AG04449 (cell line): ENCODE data around the gene ITM2C.

ENCODE experiments used
- CTCF ChIA-PET: fragments of 350-600 bp; formaldehyde crosslinking; extraction: SDS; loops from one replicate; lab custom pipeline; 2021; ENCODE audit warnings: antibody characterized with exemption; lab: Yijun Ruan, JAX
- POLR2A ChIA-PET: fragments of 400-600, 350-600 bp; formaldehyde crosslinking; extraction: SDS; loops from one replicate; lab custom pipeline; 2020; ENCODE audit warnings: antibody characterized with exemption, inconsistent platforms; lab: Yijun Ruan, JAX
- DNase-seq: peaks from one replicate; pipeline ENCODE4 v3.0.0-alpha.2; 2010; ENCODE audit warnings: low read depth, low spot score
- H3K4me3 ChIP-seq: 2 replicates; pipeline ENCODE4 v1.5.1; 2011; ENCODE audit warnings: low read depth, mild to moderate bottlenecking, control low read depth, low read length
- TF ChIP-seq, protein P1 (sequence below): IDR thresholded peaks from one replicate; pipeline ENCODE4 v1.5.1; 2011; ENCODE audit warnings: mild to moderate bottlenecking, moderate library complexity, low read length, control low read depth, inconsistent platforms; ENCODE audit not compliant: insufficient read depth; ENCODE audit errors: missing control alignments

Gene ITM2C

DNA sequence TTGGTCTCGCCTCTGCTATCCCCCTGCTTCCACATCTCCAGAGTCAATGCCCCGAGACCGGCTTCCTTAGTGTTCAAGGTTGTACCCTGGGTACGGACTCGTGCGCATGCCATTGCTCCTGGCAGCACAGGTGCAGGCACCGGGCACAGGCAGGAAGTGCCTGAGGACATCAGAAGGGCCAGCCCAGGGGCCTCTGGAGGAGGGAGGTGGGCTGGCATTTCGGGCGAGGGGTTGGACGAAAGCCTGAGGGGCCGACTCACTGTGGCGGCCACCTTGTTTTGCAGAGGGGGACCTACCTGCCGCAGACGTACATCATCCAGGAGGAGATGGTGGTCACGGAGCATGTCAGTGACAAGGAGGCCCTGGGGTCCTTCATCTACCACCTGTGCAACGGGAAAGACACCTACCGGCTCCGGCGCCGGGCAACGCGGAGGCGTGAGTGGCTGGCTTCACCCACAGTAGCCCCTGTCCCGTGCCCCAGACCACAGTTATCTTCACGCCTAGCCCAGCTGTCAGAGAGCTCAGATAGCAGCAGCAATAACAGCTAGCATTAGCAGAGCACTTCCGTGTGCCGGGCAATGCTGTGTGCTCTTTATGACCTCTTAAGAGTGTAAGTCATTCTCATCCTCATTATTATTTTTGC, 12.5 kb downstream of the ITM2C start:
- no peak overlapping the region for H3K4me3 ChIP-seq
- DNase-seq, result no peak
- CTCF ChIA-PET, result interaction anchor here (1.1 kb wide), 1 partner anchor 8 kb away, joined by 3 read pairs; no protein-coding TSS in a partner anchor
- TF ChIP-seq, protein P1, sequence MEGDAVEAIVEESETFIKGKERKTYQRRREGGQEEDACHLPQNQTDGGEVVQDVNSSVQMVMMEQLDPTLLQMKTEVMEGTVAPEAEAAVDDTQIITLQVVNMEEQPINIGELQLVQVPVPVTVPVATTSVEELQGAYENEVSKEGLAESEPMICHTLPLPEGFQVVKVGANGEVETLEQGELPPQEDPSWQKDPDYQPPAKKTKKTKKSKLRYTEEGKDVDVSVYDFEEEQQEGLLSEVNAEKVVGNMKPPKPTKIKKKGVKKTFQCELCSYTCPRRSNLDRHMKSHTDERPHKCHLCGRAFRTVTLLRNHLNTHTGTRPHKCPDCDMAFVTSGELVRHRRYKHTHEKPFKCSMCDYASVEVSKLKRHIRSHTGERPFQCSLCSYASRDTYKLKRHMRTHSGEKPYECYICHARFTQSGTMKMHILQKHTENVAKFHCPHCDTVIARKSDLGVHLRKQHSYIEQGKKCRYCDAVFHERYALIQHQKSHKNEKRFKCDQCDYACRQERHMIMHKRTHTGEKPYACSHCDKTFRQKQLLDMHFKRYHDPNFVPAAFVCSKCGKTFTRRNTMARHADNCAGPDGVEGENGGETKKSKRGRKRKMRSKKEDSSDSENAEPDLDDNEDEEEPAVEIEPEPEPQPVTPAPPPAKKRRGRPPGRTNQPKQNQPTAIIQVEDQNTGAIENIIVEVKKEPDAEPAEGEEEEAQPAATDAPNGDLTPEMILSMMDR, result no peak
- POLR2A ChIA-PET, result no interaction called here

DNA sequence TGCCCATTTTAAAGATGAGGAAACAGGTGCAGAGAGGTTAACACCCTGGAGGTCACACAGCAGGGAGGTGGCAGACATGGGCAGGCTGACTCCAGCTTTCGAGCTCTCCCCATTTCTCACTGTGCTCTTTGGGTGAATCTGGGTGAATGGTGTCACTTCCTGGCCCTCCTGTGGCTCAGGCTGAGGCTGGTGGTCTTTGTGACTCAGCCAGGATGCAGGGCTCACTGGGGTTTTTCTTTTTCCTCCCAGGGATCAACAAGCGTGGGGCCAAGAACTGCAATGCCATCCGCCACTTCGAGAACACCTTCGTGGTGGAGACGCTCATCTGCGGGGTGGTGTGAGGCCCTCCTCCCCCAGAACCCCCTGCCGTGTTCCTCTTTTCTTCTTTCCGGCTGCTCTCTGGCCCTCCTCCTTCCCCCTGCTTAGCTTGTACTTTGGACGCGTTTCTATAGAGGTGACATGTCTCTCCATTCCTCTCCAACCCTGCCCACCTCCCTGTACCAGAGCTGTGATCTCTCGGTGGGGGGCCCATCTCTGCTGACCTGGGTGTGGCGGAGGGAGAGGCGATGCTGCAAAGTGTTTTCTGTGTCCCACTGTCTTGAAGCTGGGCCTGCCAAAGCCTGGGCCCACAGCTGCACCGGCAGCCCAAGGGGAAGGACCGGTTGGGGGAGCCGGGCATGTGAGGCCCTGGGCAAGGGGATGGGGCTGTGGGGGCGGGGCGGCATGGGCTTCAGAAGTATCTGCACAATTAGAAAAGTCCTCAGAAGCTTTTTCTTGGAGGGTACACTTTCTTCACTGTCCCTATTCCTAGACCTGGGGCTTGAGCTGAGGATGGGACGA, 13.2 kb downstream of the ITM2C start:
- CTCF ChIA-PET, result interaction anchor here (1.1 to 2.4 kb wide), 3 partner anchors 8 to 29 kb away, joined by 3 to 14 read pairs (median 5); partner anchors contain the start of gene ITM2C
- DNase-seq, result no peak
- H3K4me3 ChIP-seq, result no peak overlapping the region
- TF ChIP-seq, protein P1, result no peak
- POLR2A ChIA-PET, result no interaction called here

DNA sequence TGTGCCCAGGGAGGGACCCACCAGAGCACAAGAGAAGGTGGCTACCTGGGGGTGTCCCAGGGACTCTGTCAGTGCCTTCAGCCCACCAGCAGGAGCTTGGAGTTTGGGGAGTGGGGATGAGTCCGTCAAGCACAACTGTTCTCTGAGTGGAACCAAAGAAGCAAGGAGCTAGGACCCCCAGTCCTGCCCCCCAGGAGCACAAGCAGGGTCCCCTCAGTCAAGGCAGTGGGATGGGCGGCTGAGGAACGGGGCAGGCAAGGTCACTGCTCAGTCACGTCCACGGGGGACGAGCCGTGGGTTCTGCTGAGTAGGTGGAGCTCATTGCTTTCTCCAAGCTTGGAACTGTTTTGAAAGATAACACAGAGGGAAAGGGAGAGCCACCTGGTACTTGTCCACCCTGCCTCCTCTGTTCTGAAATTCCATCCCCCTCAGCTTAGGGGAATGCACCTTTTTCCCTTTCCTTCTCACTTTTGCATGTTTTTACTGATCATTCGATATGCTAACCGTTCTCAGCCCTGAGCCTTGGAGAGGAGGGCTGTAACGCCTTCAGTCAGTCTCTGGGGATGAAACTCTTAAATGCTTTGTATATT, 14.0 kb downstream of the ITM2C start:
- ChIA-PET POLR2A (no interaction called here), CTCF (interaction anchor here (1.1 to 2.4 kb wide), 3 partner anchors 9 to 30 kb away, joined by 3 to 14 read pairs (median 5); partner anchors contain the start of gene ITM2C)
- DNase-seq, result no peak
- TF ChIP-seq, protein P1, result no peak
- no peak overlapping the region for H3K4me3 ChIP-seq

DNA sequence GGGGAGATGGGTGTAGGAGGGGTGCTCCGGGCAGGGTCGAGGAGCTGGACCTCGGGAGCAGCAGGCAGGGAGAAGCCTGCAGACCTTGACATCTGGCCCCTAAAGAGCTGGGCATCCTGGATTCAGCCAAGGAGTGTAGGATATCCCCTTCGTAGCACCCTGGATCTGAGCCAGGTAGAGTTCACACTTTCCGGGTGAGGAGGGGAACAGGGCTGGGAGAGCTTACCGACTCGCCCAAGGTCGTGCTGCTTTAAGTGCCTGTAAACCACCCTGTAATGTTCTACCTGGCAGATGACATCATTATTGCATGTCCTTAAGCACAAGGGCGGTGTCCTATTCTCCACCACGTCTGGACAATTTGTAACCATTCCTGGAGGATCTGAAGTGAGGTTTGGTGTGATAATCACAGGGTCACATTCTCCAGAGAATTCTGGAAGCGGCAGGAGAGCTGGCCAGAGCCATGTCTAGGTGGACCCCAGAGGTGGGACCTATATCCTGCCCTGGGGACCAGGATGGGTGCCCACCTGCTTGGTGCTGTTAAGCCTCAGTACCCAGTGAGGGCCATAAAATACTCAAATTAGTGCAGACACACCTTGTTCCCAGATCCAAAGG, 14.6 kb downstream of the ITM2C start:
- POLR2A ChIA-PET, result no interaction called here
- TF ChIP-seq, protein P1, result no peak
- no peak overlapping the region for H3K4me3 ChIP-seq
- no peak for DNase-seq
- CTCF ChIA-PET, result interaction anchor here (1.5 to 2.4 kb wide), 2 partner anchors 15 to 30 kb away, joined by 5 to 14 read pairs; partner anchors contain the start of gene ITM2C

DNA sequence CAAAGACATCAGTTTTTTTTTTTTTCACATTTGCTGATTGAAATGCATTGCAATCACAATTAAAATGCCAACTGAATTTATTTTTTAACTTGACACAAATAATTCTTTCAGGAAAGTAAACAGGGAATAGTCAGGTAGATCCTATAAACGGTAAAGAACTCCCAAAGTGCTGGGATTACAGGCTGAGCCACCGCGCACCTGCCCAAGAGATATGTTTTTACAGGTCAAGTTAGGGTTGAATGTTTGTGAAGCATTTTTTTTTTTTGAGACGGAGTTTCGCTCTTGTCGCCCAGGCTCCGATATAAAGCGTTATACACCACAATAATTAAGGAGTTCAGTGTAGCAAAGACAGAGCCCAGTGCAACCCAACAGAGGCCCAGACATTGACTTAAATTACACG, 15.1 kb downstream of the ITM2C start:
- POLR2A ChIA-PET, result no interaction called here
- TF ChIP-seq, protein P1, result no peak
- DNase-seq, result no peak
- H3K4me3 ChIP-seq, result no peak overlapping the region
- CTCF ChIA-PET, result interaction anchor here (2.4 kb wide), 1 partner anchor 31 kb away, joined by 14 read pairs; no protein-coding TSS in a partner anchor
